OCI-LY1 (cell line): ENCODE results near the gene CNTNAP4.

Experiments
- H2AFZ ChIP-seq: fragments of 200-600 bp; sonication (generic), shearing (Covaris generic); 2 replicates; pipeline ENCODE4 v1.6.0; 2014; ENCODE audit warnings: antibody characterized with exemption, mild to moderate bottlenecking, low read length
- H3F3A ChIP-seq: fragments of 200-600 bp; sonication (generic), shearing (Covaris generic); 2 replicates; pipeline ENCODE4 v1.6.0; 2014; ENCODE audit warnings: mild to moderate bottlenecking, antibody characterized with exemption, low read length, moderate library complexity; ENCODE audit not compliant: insufficient read depth
- H3K27ac ChIP-seq: fragments of 200-600 bp; sonication (generic); 2 replicates; pipeline ENCODE4 v1.5.1; 2014; ENCODE audit warnings: low read length, mixed run types, mild to moderate bottlenecking, low read depth; ENCODE audit not compliant: poor library complexity, severe bottlenecking
- H3K27me3 ChIP-seq: fragments of 200-600 bp; sonication (generic); 2 replicates; pipeline ENCODE4 v1.6.0; 2014; ENCODE audit warnings: antibody characterized with exemption, mild to moderate bottlenecking, low read length, moderate library complexity; ENCODE audit not compliant: insufficient read depth
- H3K36me3 ChIP-seq: fragments of 200-600 bp; sonication (generic); 2 replicates; pipeline ENCODE4 v1.6.1; 2014; ENCODE audit warnings: mild to moderate bottlenecking, antibody characterized with exemption, low read length, moderate library complexity, mixed read lengths; ENCODE audit not compliant: insufficient read depth
- H3K4me1 ChIP-seq: fragments of 200-600 bp; sonication (generic); 2 replicates; pipeline ENCODE4 v1.5.1; 2014; ENCODE audit warnings: mild to moderate bottlenecking, low read length, moderate library complexity; ENCODE audit not compliant: insufficient read depth, severe bottlenecking
- H3K4me2 ChIP-seq: fragments of 200-600 bp; sonication (generic), shearing (Covaris generic); 2 replicates; pipeline ENCODE4 v1.6.1; 2014; ENCODE audit warnings: low read length
- H3K4me3 ChIP-seq: fragments of 200-600 bp; sonication (generic); 2 replicates; pipeline ENCODE4 v1.5.1; 2014; ENCODE audit warnings: low read length, low read depth, mild to moderate bottlenecking, mixed read lengths; ENCODE audit not compliant: poor library complexity, severe bottlenecking
- H3K79me2 ChIP-seq: fragments of 200-600 bp; shearing (Covaris generic); 2 replicates; pipeline ENCODE4 v1.6.1; 2016; ENCODE audit warnings: mixed run types, low read length, mixed read lengths; ENCODE audit not compliant: insufficient read depth
- H3K9ac ChIP-seq: fragments of 200-600 bp; sonication (generic), shearing (Covaris generic); 2 replicates; pipeline ENCODE4 v1.6.1; 2014; ENCODE audit warnings: mild to moderate bottlenecking, low read length, mixed read lengths
- H3K9me2 ChIP-seq: fragments of 200-600 bp; sonication (generic), shearing (Covaris generic); 2 replicates; pipeline ENCODE4 v1.6.1; 2014; ENCODE audit warnings: low read depth, mild to moderate bottlenecking, low read length, mixed read lengths
- H3K9me3 ChIP-seq: fragments of 200-600 bp; shearing (Covaris generic); 2 replicates; pipeline ENCODE4 v1.6.1; 2014; ENCODE audit warnings: low read length, mixed read lengths
- H4K20me1 ChIP-seq: fragments of 200-600 bp; sonication (generic), shearing (Covaris generic); 2 replicates; pipeline ENCODE4 v1.6.0; 2016; ENCODE audit warnings: mild to moderate bottlenecking, low read length; ENCODE audit not compliant: insufficient read depth
- EZH2 ChIP-seq: fragments of 200-600 bp; sonication (generic), shearing (Covaris generic); IDR thresholded peaks from 2 replicates; pipeline ENCODE4 v1.8.0; 2017; ENCODE audit warnings: borderline replicate concordance, mixed run types, mild to moderate bottlenecking, antibody characterized with exemption, low read length, moderate library complexity, mixed read lengths
- TF ChIP-seq, protein P1 (sequence below): fragments of 200-600 bp; sonication (generic), shearing (Covaris generic); IDR thresholded peaks from 2 replicates; pipeline ENCODE4 v1.5.1; 2017; ENCODE audit warnings: mild to moderate bottlenecking, antibody characterized with exemption, low read length, moderate library complexity, mixed read lengths

Gene CNTNAP4

GRCh38 chr16:76351441-76351840, 74.2 kb downstream of the CNTNAP4 start:
- H3K9me3 ChIP-seq = no peaks in the 10 kb centered on the region
- H2AFZ ChIP-seq = no peak overlapping the region
- no peaks in the 10 kb centered on the region for H3K27me3 ChIP-seq
- H3K4me3 ChIP-seq = no peak overlapping the region
- H3K36me3 ChIP-seq = no peaks in the 10 kb centered on the region
- H3K27ac ChIP-seq = no peak overlapping the region
- H3K4me2 ChIP-seq = no peak overlapping the region
- no peaks in the 10 kb centered on the region for H3K4me1 ChIP-seq
- no peaks in the 10 kb centered on the region for H4K20me1 ChIP-seq
- H3K79me2 ChIP-seq = no peaks in the 10 kb centered on the region
- no peak for TF ChIP-seq EZH2
- TF ChIP-seq, protein P1, sequence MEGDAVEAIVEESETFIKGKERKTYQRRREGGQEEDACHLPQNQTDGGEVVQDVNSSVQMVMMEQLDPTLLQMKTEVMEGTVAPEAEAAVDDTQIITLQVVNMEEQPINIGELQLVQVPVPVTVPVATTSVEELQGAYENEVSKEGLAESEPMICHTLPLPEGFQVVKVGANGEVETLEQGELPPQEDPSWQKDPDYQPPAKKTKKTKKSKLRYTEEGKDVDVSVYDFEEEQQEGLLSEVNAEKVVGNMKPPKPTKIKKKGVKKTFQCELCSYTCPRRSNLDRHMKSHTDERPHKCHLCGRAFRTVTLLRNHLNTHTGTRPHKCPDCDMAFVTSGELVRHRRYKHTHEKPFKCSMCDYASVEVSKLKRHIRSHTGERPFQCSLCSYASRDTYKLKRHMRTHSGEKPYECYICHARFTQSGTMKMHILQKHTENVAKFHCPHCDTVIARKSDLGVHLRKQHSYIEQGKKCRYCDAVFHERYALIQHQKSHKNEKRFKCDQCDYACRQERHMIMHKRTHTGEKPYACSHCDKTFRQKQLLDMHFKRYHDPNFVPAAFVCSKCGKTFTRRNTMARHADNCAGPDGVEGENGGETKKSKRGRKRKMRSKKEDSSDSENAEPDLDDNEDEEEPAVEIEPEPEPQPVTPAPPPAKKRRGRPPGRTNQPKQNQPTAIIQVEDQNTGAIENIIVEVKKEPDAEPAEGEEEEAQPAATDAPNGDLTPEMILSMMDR = no peak
- H3K9me2 ChIP-seq = no peaks in the 10 kb centered on the region
- H3F3A ChIP-seq = no peaks in the 10 kb centered on the region
- H3K9ac ChIP-seq = no peak overlapping the region

DNA sequence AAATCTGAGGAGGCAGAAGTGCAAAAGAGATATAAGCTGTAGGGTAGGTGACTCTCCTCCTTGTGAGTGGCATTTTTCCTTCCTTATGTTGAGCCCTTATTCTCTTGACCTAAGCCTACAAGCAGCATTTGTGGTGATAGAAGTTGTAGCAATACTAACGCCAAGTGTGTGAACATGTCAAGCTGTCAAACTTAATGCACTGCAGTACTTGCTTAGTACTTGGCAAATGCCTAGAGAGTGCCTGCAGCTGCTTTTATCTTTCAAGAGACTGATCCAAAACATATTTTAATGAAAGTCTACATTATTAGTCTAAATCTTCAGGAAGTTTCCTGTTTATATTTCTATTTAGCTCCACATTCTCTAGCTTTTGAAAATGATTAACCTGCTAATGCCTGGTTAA, 83.2 kb downstream of the CNTNAP4 start:
- Histone ChIP-seq H3K27ac (no peak overlapping the region), H3K27me3 (no peaks in the 10 kb centered on the region), H4K20me1 (no peaks in the 10 kb centered on the region)

DNA sequence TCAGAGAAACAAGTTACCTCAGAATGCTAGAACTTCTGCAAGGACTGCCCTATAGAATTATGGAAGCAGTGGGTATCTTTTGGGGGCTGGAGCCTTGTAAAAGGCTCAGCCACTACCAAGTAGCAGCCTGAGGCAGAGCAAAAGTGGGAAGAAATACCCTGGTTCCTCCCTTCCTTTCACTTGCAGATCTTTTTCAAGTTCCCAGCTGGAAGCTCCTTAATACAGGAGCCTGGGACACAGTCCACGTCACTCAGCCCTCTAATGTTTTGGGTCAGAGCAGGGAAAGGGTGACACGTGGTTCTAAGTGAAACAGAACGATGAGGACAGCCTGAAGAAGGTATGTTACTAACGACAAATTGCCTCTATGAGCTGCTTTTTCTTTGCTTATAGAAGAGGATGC, 93.1 kb downstream of the CNTNAP4 start:
- no peaks in the 10 kb centered on the region for H3K79me2 ChIP-seq
- H4K20me1 ChIP-seq = no peaks in the 10 kb centered on the region
- no peak overlapping the region for H3K4me3 ChIP-seq
- H3K4me2 ChIP-seq = no peak overlapping the region
- no peaks in the 10 kb centered on the region for H3K4me1 ChIP-seq
- H3K9ac ChIP-seq = no peak overlapping the region
- H3K9me3 ChIP-seq = no peaks in the 10 kb centered on the region
- H3K27ac ChIP-seq = no peak overlapping the region
- no peaks in the 10 kb centered on the region for H3F3A ChIP-seq
- no peaks in the 10 kb centered on the region for H3K36me3 ChIP-seq
- no peaks in the 10 kb centered on the region for H3K27me3 ChIP-seq
- no peaks in the 10 kb centered on the region for H3K9me2 ChIP-seq
- TF ChIP-seq, protein P1 = no peak
- TF ChIP-seq EZH2 = no peak
- H2AFZ ChIP-seq = no peak overlapping the region

More for the DNA sequence above, 83.2 kb downstream of the CNTNAP4 start:
- Histone ChIP-seq H3K79me2 (no peaks in the 10 kb centered on the region), H3K9me2 (no peaks in the 10 kb centered on the region), H3K4me3 (no peak overlapping the region), H3F3A (no peaks in the 10 kb centered on the region), H3K9ac (no peak overlapping the region), H3K36me3 (no peaks in the 10 kb centered on the region), H2AFZ (no peak overlapping the region), H3K4me2 (no peak overlapping the region), H3K4me1 (no peaks in the 10 kb centered on the region), H3K9me3 (no peaks in the 10 kb centered on the region)
- TF ChIP-seq EZH2 = no peak

DNA sequence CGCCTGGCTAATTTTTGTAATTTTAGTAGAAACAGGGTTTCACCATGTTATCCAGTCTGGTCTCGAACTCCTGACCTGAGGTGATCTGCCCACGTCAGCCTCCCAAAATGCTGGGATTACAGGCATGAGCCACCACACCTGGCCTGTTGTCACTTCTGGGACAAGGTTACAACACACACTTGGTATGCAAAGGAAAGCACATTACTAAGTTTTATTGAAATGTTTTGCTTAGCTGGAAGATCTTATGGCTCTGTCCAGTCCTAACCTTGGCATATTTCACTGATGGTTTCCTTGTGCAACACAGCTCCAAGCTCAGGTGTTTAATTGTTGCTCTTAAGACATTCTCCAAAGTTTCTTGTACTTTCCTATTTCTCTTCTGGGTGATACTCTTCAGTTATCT, 94.2 kb downstream of the CNTNAP4 start:
- Histone ChIP-seq H3K4me3 (no peak overlapping the region), H3K4me2 (no peak overlapping the region), H3K27me3 (no peaks in the 10 kb centered on the region), H3F3A (no peaks in the 10 kb centered on the region), H3K36me3 (no peaks in the 10 kb centered on the region), H3K4me1 (no peaks in the 10 kb centered on the region), H4K20me1 (no peaks in the 10 kb centered on the region), H3K79me2 (no peaks in the 10 kb centered on the region), H3K9ac (no peak overlapping the region), H3K9me3 (no peaks in the 10 kb centered on the region), H3K27ac (no peak overlapping the region), H3K9me2 (no peaks in the 10 kb centered on the region), H2AFZ (no peak overlapping the region)
- TF ChIP-seq, protein P1 = no peak
- no peak for TF ChIP-seq EZH2
